IMR-90 (cell line): Measurements from ENCODE around the gene POLR1E. TPM values are rescaled to one million over a fixed set of nuclear protein-coding genes. Genes with fewer than 3 reads are reported as not detected.

Experiments
- ATAC-seq: fragments of 200-7000 bp; cut with Tn5 transposase; 2 replicates; pipeline ENCODE4 v1.9.1; 2020; ENCODE audit warnings: low read depth, mild to moderate bottlenecking, moderate library complexity
- BruUV-seq: library from RNA; stranded (reverse); fragments of 400-500 nt; replicated peaks from 2 replicates; lab custom pipeline; 2021; lab: Mats Ljungman, UMichigan
- CTCF ChIA-PET: fragments of 300-600 bp; formaldehyde crosslinking; extraction: SDS; loops from one replicate; lab custom pipeline; 2021; ENCODE audit warnings: antibody characterized with exemption; lab: Yijun Ruan, JAX
- POLR2A ChIA-PET: fragments of 300-600 bp; sonication (Branson Sonifier 250); formaldehyde crosslinking; loops from one replicate; lab custom pipeline; 2022; ENCODE audit warnings: antibody characterized with exemption; ENCODE audit not compliant: unreplicated experiment; lab: Charles Lee
- DNase-seq: peaks from one replicate; pipeline ENCODE4 v3.0.0; 2013
- H2AFZ ChIP-seq: replicated peaks from 2 replicates; pipeline ENCODE3; 2013; ENCODE audit warnings: low read length, mild to moderate bottlenecking; ENCODE audit not compliant: poor library complexity
- H2AK5ac ChIP-seq: 2 replicates; pipeline ENCODE4 v1.6.1; 2013; ENCODE audit warnings: low read depth, low read length, inconsistent platforms
- H2AK9ac ChIP-seq: replicated peaks from 2 replicates; pipeline ENCODE3; 2013; ENCODE audit warnings: mild to moderate bottlenecking, low read depth, low read length, moderate library complexity; ENCODE audit not compliant: poor library complexity
- H2BK120ac ChIP-seq: 2 replicates; pipeline ENCODE4 v1.6.1; 2013; ENCODE audit warnings: low read depth, low read length, inconsistent platforms
- H2BK15ac ChIP-seq: 3 replicates; pipeline ENCODE4 v1.6.1; 2013; ENCODE audit warnings: low read depth, low read length, inconsistent platforms
- H2BK20ac ChIP-seq: 2 replicates; pipeline ENCODE4 v1.6.1; 2013; ENCODE audit warnings: low read depth, mild to moderate bottlenecking, inconsistent platforms, low read length, moderate library complexity
- H2BK5ac ChIP-seq: 2 replicates; pipeline ENCODE4 v1.6.1; 2013; ENCODE audit warnings: mild to moderate bottlenecking, low read depth, low read length, inconsistent platforms; ENCODE audit not compliant: poor library complexity, severe bottlenecking
- H3K14ac ChIP-seq: replicated peaks from 2 replicates; pipeline ENCODE4 v1.6.1; 2013; ENCODE audit warnings: low read depth, low read length, inconsistent platforms
- H3K18ac ChIP-seq: 2 replicates; pipeline ENCODE4 v1.6.1; 2013; ENCODE audit warnings: low read depth, low read length, control low read depth
- H3K23ac ChIP-seq: 2 replicates; pipeline ENCODE4 v1.6.1; 2013; ENCODE audit warnings: low read depth, low read length, inconsistent platforms
- H3K27ac ChIP-seq: 2 replicates; pipeline ENCODE4 v1.5.1; 2013; ENCODE audit warnings: mild to moderate bottlenecking, control low read depth, low read length; ENCODE audit not compliant: insufficient read depth
- H3K27me3 ChIP-seq: 2 replicates; pipeline ENCODE4 v1.6.1; 2013; ENCODE audit warnings: low read length; ENCODE audit not compliant: control insufficient read depth, insufficient read depth
- H3K36me3 ChIP-seq: 2 replicates; pipeline ENCODE4 v1.6.1; 2013; ENCODE audit warnings: low read length, mixed read lengths; ENCODE audit not compliant: control insufficient read depth, insufficient read depth
- H3K4ac ChIP-seq: 2 replicates; pipeline ENCODE4 v1.6.1; 2013; ENCODE audit warnings: low read depth, low read length, inconsistent platforms
- H3K4me1 ChIP-seq: 2 replicates; pipeline ENCODE4 v1.6.1; 2013; ENCODE audit warnings: low read length, mixed read lengths; ENCODE audit not compliant: control insufficient read depth, insufficient read depth
- H3K4me2 ChIP-seq: 2 replicates; pipeline ENCODE4 v1.6.1; 2013; ENCODE audit warnings: low read depth, mild to moderate bottlenecking, control low read depth, low read length, moderate library complexity
- H3K4me3 ChIP-seq: 2 replicates; pipeline ENCODE4 v1.5.1; 2013; ENCODE audit warnings: low read depth, mild to moderate bottlenecking, control low read depth, low read length, moderate library complexity; ENCODE audit not compliant: insufficient read depth
- H3K56ac ChIP-seq: 2 replicates; pipeline ENCODE4 v1.6.1; 2013; ENCODE audit warnings: low read length, inconsistent platforms; ENCODE audit not compliant: insufficient read depth; ENCODE audit errors: extremely low read depth
- H3K79me1 ChIP-seq, 2 experiments: 2 replicates each; pipeline ENCODE4 v1.6.1; 2013; ENCODE audit warnings: low read length in 2 of 2, inconsistent platforms in 1 of 2, low read depth in 1 of 2
- H3K9ac ChIP-seq: 2 replicates; pipeline ENCODE4 v1.6.1; 2013; ENCODE audit warnings: low read depth, low read length, control low read depth
- H3K9me1 ChIP-seq: 2 replicates; pipeline ENCODE4 v1.6.1; 2013; ENCODE audit warnings: low read length, inconsistent platforms; ENCODE audit not compliant: insufficient read depth
- H3K9me3 ChIP-seq: 2 replicates; pipeline ENCODE4 v1.6.1; 2013; ENCODE audit warnings: low read length; ENCODE audit not compliant: control insufficient read depth, insufficient read depth
- H4K20me1 ChIP-seq: 2 replicates; pipeline ENCODE4 v1.6.1; 2013; ENCODE audit warnings: low read length, inconsistent platforms; ENCODE audit not compliant: insufficient read depth
- H4K5ac ChIP-seq: 2 replicates; pipeline ENCODE4 v1.6.1; 2013; ENCODE audit warnings: mild to moderate bottlenecking, low read depth, low read length, control low read depth
- H4K8ac ChIP-seq, 2 experiments: 2 replicates each; pipeline ENCODE4 v1.6.1; 2013; ENCODE audit warnings: low read depth in 2 of 2, low read length in 2 of 2, control low read depth in 1 of 2, inconsistent platforms in 1 of 2
- H4K91ac ChIP-seq: 2 replicates; pipeline ENCODE4 v1.6.1; 2013; ENCODE audit warnings: low read depth, low read length, inconsistent platforms; ENCODE audit not compliant: insufficient read depth
- BHLHE40 ChIP-seq: fragments of 150-350 bp; IDR thresholded peaks from 2 replicates; pipeline ENCODE4 v1.6.1; 2016; ENCODE audit warnings: mild to moderate bottlenecking, low read depth, low read length
- ELK1 ChIP-seq: fragments of 150-350 bp; IDR thresholded peaks from 2 replicates; pipeline ENCODE4 v1.6.1; 2016; ENCODE audit warnings: low read depth, mild to moderate bottlenecking, low read length, moderate library complexity, borderline replicate concordance
- MAFK ChIP-seq: IDR thresholded peaks from 2 replicates; pipeline ENCODE4 v1.6.1; 2012; ENCODE audit warnings: low read depth, low read length, improper control_type of control experiment
- MAZ ChIP-seq: IDR thresholded peaks from 2 replicates; pipeline ENCODE4 v1.6.1; 2012; ENCODE audit warnings: low read depth, mild to moderate bottlenecking, low read length, improper control_type of control experiment, moderate library complexity, borderline replicate concordance
- NFE2L2 ChIP-seq: fragments of 150-350 bp; IDR thresholded peaks from 2 replicates; pipeline ENCODE4 v1.6.1; 2016; ENCODE audit warnings: low read depth, mild to moderate bottlenecking, low read length
- POLR2A ChIP-seq: IDR thresholded peaks from 2 replicates; pipeline ENCODE4 v1.6.1; 2012; ENCODE audit warnings: mild to moderate bottlenecking, low read depth, low read length
- RFX5 ChIP-seq: IDR thresholded peaks from 2 replicates; pipeline ENCODE4 v1.8.0; 2012; ENCODE audit warnings: low read depth, mild to moderate bottlenecking, low read length, moderate library complexity
- USF2 ChIP-seq: fragments of 150-350 bp; IDR thresholded peaks from 2 replicates; pipeline ENCODE4 v1.6.1; 2017; ENCODE audit warnings: mild to moderate bottlenecking, antibody characterized with exemption, low read length, low read depth
- WGBS, 2 experiments: methylation state at CpG; one replicate each; pipeline versions ENCODE4 v1.1.5 to v1.1.7; 2013; ENCODE audit warnings: missing lambda C conversion rate in 2 of 2; ENCODE audit not compliant: insufficient read length in 1 of 2; ENCODE audit errors: extremely low coverage in 2 of 2; 5-methylcytosine and 5-hydroxymethylcytosine counted together
- dilution Hi-C: fragments of 300-500 bp; cut with HindIII; formaldehyde crosslinking; loops from one replicate; pipeline ENCODE4 v1.14.3; 2018; ENCODE audit warnings: low sequenced_read_pairs; ENCODE audit not compliant: unreplicated experiment
- in situ Hi-C: fragments of 300-500 bp; cut with MboI; formaldehyde crosslinking; loops from 3 replicates; pipeline ENCODE4 v1.14.3; 2019; ENCODE audit warnings: low sequenced_read_pairs, inconsistent platforms, mixed read lengths
- intact Hi-C: fragments of 100-400 bp; cut with micrococcal nuclease; formaldehyde crosslinking; loops from 2 replicates; pipeline ENCODE4 v1.10.0; 2022
- polyA plus RNA-seq, 3 experiments: library from polyadenylated mRNA; depleted of rRNA; stranded (reverse); fragments of >200 nt; gene quantifications; 2 replicates each; pipeline ENCODE4 v1.2.3, GENCODE V29; 2012; ENCODE audit warnings: low replicate concordance in 1 of 3
- total RNA-seq: library from RNA; depleted of rRNA; stranded (reverse); fragments of >200 nt; gene quantifications from 2 replicates; pipeline ENCODE4 v1.2.3, GENCODE V29; 2012

The POLR1E gene
- total and polyA plus RNA-seq, 2 of the 4 experiments (the other 2 are of a cell fraction), result 48.0 to 71.9 TPM

DNA sequence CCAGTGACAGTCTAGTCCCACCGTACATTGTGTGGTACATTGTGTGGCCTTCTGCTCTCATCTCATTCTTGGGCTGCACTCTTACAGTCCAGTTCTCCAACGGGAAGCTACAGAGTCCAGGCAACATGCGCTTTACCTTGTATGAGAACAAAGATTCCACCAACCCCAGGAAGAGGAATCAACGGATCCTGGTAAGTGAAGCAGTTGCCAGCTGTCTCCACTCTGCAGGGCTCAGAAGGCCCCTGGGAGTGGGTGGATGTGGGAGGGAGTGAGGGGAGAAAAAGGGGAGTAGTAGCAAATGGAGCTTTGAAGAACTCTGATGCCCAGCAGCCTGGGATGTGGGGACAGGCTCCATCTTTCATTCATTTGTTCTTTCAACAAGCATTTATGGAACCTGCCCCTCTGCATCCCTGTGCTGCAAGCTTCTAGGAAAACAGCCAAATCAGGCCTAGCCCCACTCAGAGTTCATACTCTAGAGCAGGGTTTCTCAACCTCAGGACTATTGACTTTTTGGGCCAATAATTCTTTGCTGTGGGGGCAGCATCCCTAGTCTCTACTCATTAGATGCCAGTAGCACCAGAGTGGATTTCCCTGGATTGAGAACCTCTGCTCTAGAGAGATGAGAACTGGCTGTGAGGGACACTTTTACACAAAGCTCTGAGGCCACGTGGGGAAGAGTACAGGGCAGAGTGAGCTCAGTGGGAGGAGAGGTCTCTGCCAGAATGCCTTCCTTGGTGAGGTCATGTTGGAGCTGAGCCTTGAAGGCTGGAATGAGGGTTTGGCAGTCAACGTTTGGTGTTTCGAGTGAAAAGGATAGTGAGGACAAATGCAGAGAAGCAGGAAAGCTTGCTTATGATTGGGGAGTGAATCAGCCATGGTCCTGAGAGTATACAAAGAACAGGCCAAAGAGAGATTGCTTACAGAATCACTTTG, 1.1 kb downstream of the POLR1E start (continued):
- no peak for TF ChIP-seq BHLHE40
- TF ChIP-seq USF2, result peak; percentile 89

DNA sequence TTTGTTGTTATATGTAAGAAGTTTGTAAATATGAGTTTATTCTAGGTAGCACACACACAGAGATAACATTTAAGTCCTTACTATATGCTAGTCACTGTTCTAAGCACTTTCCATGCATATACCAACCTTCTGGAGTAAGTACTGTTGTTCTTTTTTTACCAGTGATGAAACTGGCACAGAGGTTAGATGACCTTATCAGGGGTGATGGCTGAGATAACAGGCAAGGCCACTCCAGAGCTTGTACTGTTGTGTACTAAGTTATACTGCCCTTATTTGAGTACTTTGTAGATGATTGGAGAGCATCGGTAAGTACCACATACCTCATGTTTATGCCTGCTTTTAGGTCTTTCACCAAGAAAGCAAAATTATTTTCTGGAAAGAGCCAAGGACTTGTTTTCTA, 6.2 kb downstream of the POLR1E start:
- no peak overlapping the region for H2BK5ac ChIP-seq
- intact Hi-C loops (no loop called here), dilution Hi-C loops (no loop called here), in situ Hi-C loops (loop anchor here (25.0 kb wide), 2 partner anchors 570 to 870 kb away; partner anchors contain the start of gene SHB)
- H3K23ac ChIP-seq, result no peak overlapping the region
- H3K79me1 ChIP-seq, result peaks cover 26 to 34% of the 10 kb centered on the region in 2 experiments
- no peak overlapping the region for H2AK9ac ChIP-seq
- H3K4me1 ChIP-seq, result peaks cover 6% of the 10 kb centered on the region
- H3K36me3 ChIP-seq, result peaks cover 44% of the 10 kb centered on the region
- H3K14ac ChIP-seq, result no peak overlapping the region
- no peak overlapping the region for H4K8ac ChIP-seq
- peaks cover 6% of the 10 kb centered on the region for H4K20me1 ChIP-seq
- ATAC-seq (no peak), DNase-seq (no peak)
- no peak overlapping the region for H4K91ac ChIP-seq
- H3K18ac ChIP-seq, result no peak overlapping the region
- H3K27me3 ChIP-seq, result no peaks in the 10 kb centered on the region
- H3K27ac ChIP-seq, result no peak overlapping the region
- H3K4ac ChIP-seq, result no peak overlapping the region
- no peak overlapping the region for H2AFZ ChIP-seq
- H3K56ac ChIP-seq, result no peak overlapping the region
- H2BK120ac ChIP-seq, result no peak overlapping the region
- H2BK15ac ChIP-seq, result no peak overlapping the region
- ChIA-PET CTCF (no interaction called here), POLR2A (no interaction called here)
- H4K5ac ChIP-seq, result no peak overlapping the region
- H3K9me1 ChIP-seq, result peaks cover 9% of the 10 kb centered on the region
- no peak overlapping the region for H2BK20ac ChIP-seq
- no peak overlapping the region for H3K4me3 ChIP-seq
- no TSS peak for BruUV-seq
- H2AK5ac ChIP-seq, result no peak overlapping the region
- no CpG with 5 or more reads among the region's 1 CpG for WGBS, 2 experiments
- no peaks in the 10 kb centered on the region for H3K9me3 ChIP-seq
- H3K9ac ChIP-seq, result no peak overlapping the region
- TF ChIP-seq NFE2L2 (no peak), BHLHE40 (no peak), MAFK (no peak), POLR2A (no peak), RFX5 (no peak), ELK1 (no peak), MAZ (no peak)
- no peak overlapping the region for H3K4me2 ChIP-seq
